ENCODE results near the gene RNF103.

GRCh38 chr2:86556508-86556907 lies 67.2 kb downstream of the RNF103 start:
- TF ChIP-seq CTCF (IDR thresholded peaks at IDR 0.05): no peak
- no peak for TF ChIP-seq POLR2A (IDR thresholded peaks at IDR 0.05)
